ENCODE data around the gene CDHR3. TPM values are rescaled to one million over a fixed set of nuclear protein-coding genes. Genes with fewer than 3 reads are reported as not detected.
A peak's percentile ranks its signal among the peaks of the same experiment; 100 is the strongest.

CDHR3 gene
- total and polyA plus RNA-seq, 2 donors from 2014 or later = 3.6 to 7.1 TPM

DNA sequence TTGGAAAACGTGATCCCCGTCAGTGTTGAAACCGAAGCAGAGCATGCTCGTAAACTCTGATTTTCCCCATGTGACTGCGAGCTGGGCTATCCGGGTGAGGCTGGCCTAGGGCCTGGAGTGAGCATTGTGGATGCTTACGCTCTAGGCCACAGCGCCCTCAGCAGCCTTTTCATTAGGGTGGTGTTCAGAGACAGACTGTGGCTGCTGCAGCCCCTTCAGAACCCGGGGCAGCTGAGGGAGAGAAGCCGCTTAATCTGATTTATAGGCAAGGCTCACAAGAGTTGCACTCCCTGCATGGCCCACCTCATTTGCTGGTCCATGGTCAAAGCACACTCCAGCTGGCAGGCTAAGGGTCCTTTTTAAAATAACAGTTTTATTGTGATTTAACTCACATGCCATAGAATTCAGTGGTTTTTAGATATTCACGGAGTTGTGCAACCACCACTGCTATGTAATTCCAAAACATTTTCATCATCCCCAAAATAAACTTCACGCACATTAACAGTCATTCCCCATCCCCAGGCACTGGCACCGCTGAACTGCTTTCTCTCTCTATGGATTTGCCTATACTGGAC is 76.5 kb downstream of the CDHR3 start:
- no peak overlapping the region for H3K27ac ChIP-seq (ENCODE audit: low read depth in 2 of 2, low read length in 2 of 2)
- H3K4me3 ChIP-seq (ENCODE audit: low read length in 3 of 3) = no peak overlapping the region
- intact Hi-C loops (cut with DNase I) = no loop called here
- no peaks in the 10 kb centered on the region for H3K27me3 ChIP-seq (ENCODE audit: control insufficient read depth, insufficient read depth, low read length)
- TF ChIP-seq CTCF (IDR thresholded peaks at IDR 0.05; ENCODE audit: borderline replicate concordance, extremely low read depth, insufficient read depth) = no peak
- no peaks in the 10 kb centered on the region for H3K36me3 ChIP-seq (ENCODE audit: control insufficient read depth in 2 of 3, insufficient read depth in 3 of 3, low read length in 3 of 3)
- FAIRE-seq = no peak
- peaks cover 0 to 9% (median 0%) of the 10 kb centered on the region in 3 donors for H3K4me1 ChIP-seq (ENCODE audit: control insufficient read depth in 2 of 3, insufficient read depth in 2 of 3, low read depth in 1 of 3, low read length in 3 of 3)
- DNase-seq = peak; percentile 79 to 96 (median 87)
- H3K9me3 ChIP-seq (ENCODE audit: control insufficient read depth in 2 of 3, insufficient read depth in 1 of 3, low read length in 3 of 3) = no peaks in the 10 kb centered on the region
- H3K9ac ChIP-seq (ENCODE audit: low read length in 3 of 3) = no peak overlapping the region

DNA sequence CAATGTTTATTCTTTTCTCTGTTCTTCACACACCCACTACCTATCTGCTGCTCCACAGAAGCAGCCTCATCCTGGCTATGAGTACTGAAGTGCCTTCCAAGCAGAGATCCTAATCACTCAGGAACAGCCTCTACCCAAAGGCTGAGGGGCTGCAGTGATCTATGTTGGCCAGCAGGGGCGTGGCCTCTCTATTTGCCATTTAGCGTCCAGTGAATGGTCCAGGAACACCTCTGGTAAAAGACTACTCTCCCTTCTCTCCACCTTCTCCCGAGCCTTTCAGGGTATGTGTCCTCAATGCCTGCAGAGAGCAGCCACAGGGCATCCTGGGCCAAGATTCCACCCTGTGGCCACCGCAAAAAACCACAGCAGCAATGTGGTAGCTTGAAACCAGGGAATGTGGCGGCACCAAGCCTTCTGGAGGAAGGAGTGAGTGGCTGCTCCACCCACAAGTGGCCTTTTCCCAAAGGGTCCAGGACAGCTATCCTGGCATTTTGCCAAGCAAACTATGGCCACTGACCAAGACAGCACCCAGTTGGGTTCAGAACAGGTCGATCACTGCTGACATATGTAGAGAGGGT is 78.2 kb downstream of the CDHR3 start:
- H3K9ac ChIP-seq (ENCODE audit: low read length in 3 of 3) = no peak overlapping the region
- no peak overlapping the region for H3K4me3 ChIP-seq (ENCODE audit: low read length in 3 of 3)
- H3K36me3 ChIP-seq (ENCODE audit: control insufficient read depth in 2 of 3, insufficient read depth in 3 of 3, low read length in 3 of 3) = no peaks in the 10 kb centered on the region
- H3K9me3 ChIP-seq (ENCODE audit: control insufficient read depth in 2 of 3, insufficient read depth in 1 of 3, low read length in 3 of 3) = no peaks in the 10 kb centered on the region
- FAIRE-seq = no peak
- no peaks in the 10 kb centered on the region for H3K27me3 ChIP-seq (ENCODE audit: control insufficient read depth, insufficient read depth, low read length)
- no peak overlapping the region for H3K27ac ChIP-seq (ENCODE audit: low read depth in 2 of 2, low read length in 2 of 2)
- peak in 3 of 5 donors; percentile 36 to 54 (median 39) for DNase-seq
- peaks cover 0 to 9% (median 0%) of the 10 kb centered on the region in 3 donors for H3K4me1 ChIP-seq (ENCODE audit: control insufficient read depth in 2 of 3, insufficient read depth in 2 of 3, low read depth in 1 of 3, low read length in 3 of 3)
- intact Hi-C loops (cut with DNase I) = no loop called here
- peak; percentile 64 for TF ChIP-seq CTCF (IDR thresholded peaks at IDR 0.05; ENCODE audit: borderline replicate concordance, extremely low read depth, insufficient read depth)

DNA sequence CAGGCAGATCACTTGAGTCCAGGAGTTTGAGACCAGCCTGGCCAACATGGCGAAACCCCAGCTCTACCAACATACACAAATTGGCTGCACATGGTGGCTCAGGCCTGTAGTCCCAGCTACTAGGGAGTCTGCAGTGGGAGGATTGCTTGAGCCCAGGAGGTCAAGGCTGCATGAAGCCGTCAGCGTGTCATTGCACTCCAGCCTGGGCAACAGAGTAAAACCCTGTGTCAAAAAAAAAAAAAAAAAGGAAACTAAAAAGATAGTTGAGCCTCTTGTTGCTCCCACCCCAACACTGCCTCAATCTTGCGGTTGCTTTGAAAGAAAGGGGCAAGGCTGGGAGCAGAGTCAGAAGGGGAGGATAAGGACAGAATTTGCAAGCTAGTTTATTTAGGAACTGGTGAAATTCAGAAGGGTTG is 79.1 kb downstream of the CDHR3 start:
- intact Hi-C loops (cut with DNase I) = no loop called here
- no peak for DNase-seq
- peaks cover 0 to 13% (median 8%) of the 10 kb centered on the region in 3 donors for H3K4me1 ChIP-seq (ENCODE audit: control insufficient read depth in 2 of 3, insufficient read depth in 2 of 3, low read depth in 1 of 3, low read length in 3 of 3)
- no peaks in the 10 kb centered on the region for H3K9me3 ChIP-seq (ENCODE audit: control insufficient read depth in 2 of 3, insufficient read depth in 1 of 3, low read length in 3 of 3)
- no peak overlapping the region for H3K9ac ChIP-seq (ENCODE audit: low read length in 3 of 3)
- H3K4me3 ChIP-seq (ENCODE audit: low read length in 3 of 3) = no peak overlapping the region
- no peaks in the 10 kb centered on the region for H3K27me3 ChIP-seq (ENCODE audit: control insufficient read depth, insufficient read depth, low read length)
- no peak overlapping the region for H3K27ac ChIP-seq (ENCODE audit: low read depth in 2 of 2, low read length in 2 of 2)
- TF ChIP-seq CTCF (IDR thresholded peaks at IDR 0.05; ENCODE audit: borderline replicate concordance, extremely low read depth, insufficient read depth) = no peak
- no peak for FAIRE-seq
- no peaks in the 10 kb centered on the region for H3K36me3 ChIP-seq (ENCODE audit: control insufficient read depth in 2 of 3, insufficient read depth in 3 of 3, low read length in 3 of 3)

All from kidney (tissue), 14 donors.